H9 (cell line): Measurements from ENCODE around the gene HMGCLL1. TPM values are rescaled to one million over a fixed set of nuclear protein-coding genes. Genes with fewer than 3 reads are reported as not detected.

Source experiments
- DNase-seq: peaks from one replicate; pipeline ENCODE4 v3.0.0-alpha.2; 2017
- H2AFZ ChIP-seq: one replicate; pipeline ENCODE4 v1.6.1; 2013; ENCODE audit warnings: mild to moderate bottlenecking, low read length, control low read depth, moderate library complexity
- H2AK5ac ChIP-seq: 2 replicates; pipeline ENCODE4 v1.6.1; 2013; ENCODE audit warnings: low read length, control low read depth, mixed read lengths; ENCODE audit not compliant: insufficient read length
- H2BK120ac ChIP-seq: one replicate; pipeline ENCODE4 v1.6.1; 2013; ENCODE audit warnings: low read depth, mild to moderate bottlenecking, low read length, control low read depth, inconsistent platforms; ENCODE audit not compliant: poor library complexity, severe bottlenecking
- H2BK12ac ChIP-seq: 2 replicates; pipeline ENCODE4 v1.6.1; 2013; ENCODE audit warnings: low read length, control low read depth, mixed read lengths, low read depth; ENCODE audit not compliant: insufficient read length
- H2BK15ac ChIP-seq: 2 replicates; pipeline ENCODE4 v1.6.1; 2013; ENCODE audit warnings: low read depth, low read length, control low read depth
- H2BK20ac ChIP-seq: one replicate; pipeline ENCODE4 v1.6.1; 2013; ENCODE audit warnings: low read depth, mild to moderate bottlenecking, low read length, control low read depth, inconsistent platforms; ENCODE audit not compliant: poor library complexity, severe bottlenecking
- H2BK5ac ChIP-seq: 2 replicates; pipeline ENCODE4 v1.6.1; 2013; ENCODE audit warnings: low read length, control low read depth, mixed read lengths; ENCODE audit not compliant: insufficient read length
- H3K14ac ChIP-seq: 2 replicates; pipeline ENCODE4 v1.6.1; 2013; ENCODE audit warnings: low read length, control low read depth; ENCODE audit not compliant: insufficient read depth
- H3K18ac ChIP-seq: 2 replicates; pipeline ENCODE4 v1.6.1; 2013; ENCODE audit warnings: low read depth, mild to moderate bottlenecking, mixed read lengths, low read length, control low read depth; ENCODE audit not compliant: insufficient read length
- H3K23ac ChIP-seq: 2 replicates; pipeline ENCODE4 v1.6.1; 2013; ENCODE audit warnings: low read length, control low read depth, mixed read lengths, low read depth; ENCODE audit not compliant: insufficient read length
- H3K23me2 ChIP-seq: 2 replicates; pipeline ENCODE4 v1.6.1; 2013; ENCODE audit warnings: low read depth, mild to moderate bottlenecking, mixed read lengths, low read length, control low read depth; ENCODE audit not compliant: insufficient read length, poor library complexity, severe bottlenecking
- H3K27ac ChIP-seq: 2 replicates; pipeline ENCODE4 v1.5.1; 2013; ENCODE audit warnings: low read length, control low read depth, mixed read lengths, low read depth; ENCODE audit not compliant: insufficient read length
- H3K27me3 ChIP-seq: 2 replicates; pipeline ENCODE4 v1.6.1; 2013; ENCODE audit warnings: low read length, control low read depth, inconsistent platforms; ENCODE audit not compliant: insufficient read depth
- H3K4ac ChIP-seq: 2 replicates; pipeline ENCODE4 v1.6.1; 2013; ENCODE audit warnings: low read depth, mild to moderate bottlenecking, control low read depth, inconsistent platforms, low read length, moderate library complexity
- H3K4me1 ChIP-seq: 2 replicates; pipeline ENCODE4 v1.6.1; 2013; ENCODE audit warnings: low read length, control low read depth, inconsistent platforms; ENCODE audit not compliant: insufficient read depth
- H3K4me2 ChIP-seq: 2 replicates; pipeline ENCODE4 v1.6.1; 2013; ENCODE audit warnings: low read length, control low read depth, mixed read lengths; ENCODE audit not compliant: insufficient read length, insufficient read depth
- H3K56ac ChIP-seq: 2 replicates; pipeline ENCODE4 v1.6.1; 2013; ENCODE audit warnings: low read depth, mild to moderate bottlenecking, mixed read lengths, low read length, control low read depth; ENCODE audit not compliant: insufficient read length
- H3K79me1 ChIP-seq: 2 replicates; pipeline ENCODE4 v1.6.1; 2013; ENCODE audit warnings: low read depth, mild to moderate bottlenecking, moderate library complexity, low read length, control low read depth, inconsistent platforms; ENCODE audit not compliant: insufficient read depth, poor library complexity, severe bottlenecking
- H3K79me2 ChIP-seq: 2 replicates; pipeline ENCODE4 v1.6.1; 2013; ENCODE audit warnings: low read length, control low read depth, inconsistent platforms; ENCODE audit not compliant: insufficient read depth
- H3K9ac ChIP-seq: 2 replicates; pipeline ENCODE4 v1.6.1; 2013; ENCODE audit warnings: low read length, control low read depth, mixed read lengths; ENCODE audit not compliant: insufficient read length; ENCODE audit errors: extremely low read depth
- H3K9me3 ChIP-seq: one replicate; pipeline ENCODE4 v1.6.1; 2013; ENCODE audit warnings: low read depth, low read length, inconsistent platforms; ENCODE audit not compliant: control insufficient read depth
- H3T11ph ChIP-seq: one replicate; pipeline ENCODE4 v1.6.1; 2013; ENCODE audit warnings: mild to moderate bottlenecking, low read length, control low read depth, inconsistent platforms
- H4K20me1 ChIP-seq: one replicate; pipeline ENCODE4 v1.6.1; 2013; ENCODE audit not compliant: control insufficient read depth, insufficient read length, insufficient read depth
- H4K5ac ChIP-seq: 2 replicates; pipeline ENCODE4 v1.6.1; 2013; ENCODE audit warnings: low read depth, mild to moderate bottlenecking, mixed read lengths, low read length, control low read depth; ENCODE audit not compliant: insufficient read length
- H4K8ac ChIP-seq: replicated peaks from 2 replicates; pipeline ENCODE4 v1.6.1; 2013; ENCODE audit warnings: low read length, control low read depth, mixed read lengths, low read depth; ENCODE audit not compliant: insufficient read length
- H4K91ac ChIP-seq: 2 replicates; pipeline ENCODE4 v1.6.1; 2013; ENCODE audit warnings: low read depth, mild to moderate bottlenecking, moderate library complexity, mixed read lengths, low read length, control low read depth; ENCODE audit not compliant: insufficient read length
- H3K27ac Mint-ChIP-seq, 3 experiments: 2 replicates in 2 of 3; 3 replicates in 1 of 3; pipeline ENCODE4 v1.8.0; 2020 to 2021; ENCODE audit warnings: mixed read lengths in 3 of 3, mild to moderate bottlenecking in 1 of 3, moderate library complexity in 1 of 3
- H3K27me3 Mint-ChIP-seq: 2 replicates; pipeline ENCODE4 v1.8.0; 2021; ENCODE audit warnings: low read depth, mild to moderate bottlenecking, moderate library complexity, mixed read lengths
- H3K36me3 Mint-ChIP-seq, 3 experiments: 2 replicates in 2 of 3; 3 replicates in 1 of 3; pipeline ENCODE4 v1.8.0; 2020 to 2021; ENCODE audit warnings: low read depth in 3 of 3, mixed read lengths in 3 of 3; ENCODE audit not compliant: insufficient read depth in 1 of 3
- H3K4me1 Mint-ChIP-seq, 2 experiments: 2 replicates each; pipeline ENCODE4 v1.8.0; 2020; ENCODE audit warnings: mixed read lengths in 2 of 2
- H3K4me3 Mint-ChIP-seq, 2 experiments: 2 replicates in 1 of 2; 3 replicates in 1 of 2; pipeline ENCODE4 v1.8.0; 2020 to 2021; ENCODE audit warnings: mild to moderate bottlenecking in 2 of 2, mixed read lengths in 2 of 2, moderate library complexity in 1 of 2
- H3K9me3 Mint-ChIP-seq, 2 experiments: 2 replicates in 1 of 2; 3 replicates in 1 of 2; pipeline ENCODE4 v1.8.0; 2020; ENCODE audit warnings: mild to moderate bottlenecking in 2 of 2, mixed read lengths in 2 of 2, moderate library complexity in 1 of 2
- CTCF ChIP-seq: fragments of 200-600 bp; sonication (generic); conservative IDR thresholded peaks from 3 replicates; pipeline ENCODE4 v1.8.0; 2021; ENCODE audit warnings: antibody characterized with exemption, mild to moderate bottlenecking
- WGBS: extraction: QIAGEN DNeasy Blood & Tissue Kit; methylation state at CpG from one replicate; pipeline ENCODE4 v1.1.7; 2013; ENCODE audit warnings: missing lambda C conversion rate, low lambda C conversion rate, mixed read lengths; ENCODE audit not compliant: insufficient read length; ENCODE audit errors: extremely low coverage; 5-methylcytosine and 5-hydroxymethylcytosine counted together
- total RNA-seq: library from RNA; stranded (reverse); gene quantifications from 2 replicates; pipeline ENCODE4 v1.2.1, GENCODE V29; 2021

The HMGCLL1 gene
- total RNA-seq, 1 experiment from 2014 or later, result 0.24 TPM

GRCh38 chr6:55557146-55557545 lies 21.8 kb downstream of the HMGCLL1 start:
- no peak for TF ChIP-seq CTCF
- Mint-ChIP-seq H3K4me3 (no peak overlapping the region), H3K4me1 (no peaks in the 10 kb centered on the region), H3K27me3 (no peaks in the 10 kb centered on the region), H3K27ac (no peak overlapping the region), H3K36me3 (no peaks in the 10 kb centered on the region), H3K9me3 (no peaks in the 10 kb centered on the region; a peak in 1 of 5 replicates)
- no peak overlapping the region for H3K18ac ChIP-seq
- H3K56ac ChIP-seq, result no peak overlapping the region
- H3K27me3 ChIP-seq, result no peaks in the 10 kb centered on the region
- no peaks in the 10 kb centered on the region for H3K79me2 ChIP-seq
- no peak overlapping the region for H2BK120ac ChIP-seq
- H3T11ph ChIP-seq, result no peak overlapping the region
- no peak overlapping the region for H3K23ac ChIP-seq
- WGBS, result no CpG with 5 or more reads among the region's 7 CpGs
- no peak overlapping the region for H4K8ac ChIP-seq
- H3K23me2 ChIP-seq, result no peaks in the 10 kb centered on the region
- no peaks in the 10 kb centered on the region for H4K20me1 ChIP-seq
- no peaks in the 10 kb centered on the region for H3K4me1 ChIP-seq
- H3K79me1 ChIP-seq, result no peaks in the 10 kb centered on the region
- H3K9me3 ChIP-seq, result no peaks in the 10 kb centered on the region
- no peak overlapping the region for H2BK12ac ChIP-seq
- H4K91ac ChIP-seq, result no peak overlapping the region
- H2BK20ac ChIP-seq, result no peak overlapping the region
- no peak overlapping the region for H3K4ac ChIP-seq
- no peak overlapping the region for H4K5ac ChIP-seq
- H3K14ac ChIP-seq, result no peak overlapping the region
- H2BK5ac ChIP-seq, result no peak overlapping the region
- H2AK5ac ChIP-seq, result no peak overlapping the region
- no peak overlapping the region for H2BK15ac ChIP-seq
- H2AFZ ChIP-seq, result no peak overlapping the region
- no peak overlapping the region for H3K4me2 ChIP-seq
- H3K9ac ChIP-seq, result no peak overlapping the region
- no peak for DNase-seq
- no peak overlapping the region for H3K27ac ChIP-seq
